LoVo (cell line): ENCODE measurements around the gene PNP.
A peak's percentile ranks its signal among the peaks of the same experiment; 100 is the strongest.
"Not testable (repeated sequence)": the region's sequence is repeated elsewhere in the genome, so short reads cannot be mapped to it uniquely, and the experiment has no call there.

ENCODE experiments used
- DNase-seq: peaks from one replicate; pipeline ENCODE4 v3.0.0-alpha.2; 2016; ENCODE audit warnings: low spot score

Gene PNP

DNA sequence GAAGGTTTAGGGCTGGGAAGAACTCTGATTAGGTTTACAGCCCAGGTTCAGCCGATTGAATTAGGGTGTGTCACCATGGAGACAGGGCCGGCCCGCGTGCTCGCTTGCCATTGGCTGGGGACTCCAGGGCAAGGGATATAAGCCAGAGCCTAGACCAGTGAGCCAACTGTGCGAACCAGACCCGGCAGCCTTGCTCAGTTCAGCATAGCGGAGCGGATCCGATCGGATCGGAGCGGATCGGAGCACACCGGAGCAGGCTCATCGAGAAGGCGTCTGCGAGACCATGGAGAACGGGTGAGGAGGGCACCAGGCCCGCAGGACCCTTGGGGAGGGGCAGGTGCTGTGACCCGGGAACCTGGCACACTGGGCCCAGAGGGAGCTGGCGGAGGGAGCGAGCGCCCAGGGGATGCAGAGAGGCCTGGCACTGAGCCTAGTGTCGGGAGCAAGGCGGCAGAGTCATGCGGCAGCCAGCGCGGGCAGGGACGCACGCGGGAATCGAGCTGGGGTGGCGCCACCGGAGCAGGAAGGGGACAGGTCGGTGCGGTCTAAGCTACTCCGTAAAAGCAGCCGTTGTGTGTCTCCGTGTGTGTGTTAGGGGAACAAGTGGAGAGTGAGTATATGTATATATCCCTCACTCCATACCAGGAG lies at the start of gene PNP:
Gene PNP, plus strand, starts transcription at position 165 of the 648 bp plus-strand sequence. Its CDS starts 119 bp downstream, at position 284.
- peak; percentile 92 for DNase-seq

DNA sequence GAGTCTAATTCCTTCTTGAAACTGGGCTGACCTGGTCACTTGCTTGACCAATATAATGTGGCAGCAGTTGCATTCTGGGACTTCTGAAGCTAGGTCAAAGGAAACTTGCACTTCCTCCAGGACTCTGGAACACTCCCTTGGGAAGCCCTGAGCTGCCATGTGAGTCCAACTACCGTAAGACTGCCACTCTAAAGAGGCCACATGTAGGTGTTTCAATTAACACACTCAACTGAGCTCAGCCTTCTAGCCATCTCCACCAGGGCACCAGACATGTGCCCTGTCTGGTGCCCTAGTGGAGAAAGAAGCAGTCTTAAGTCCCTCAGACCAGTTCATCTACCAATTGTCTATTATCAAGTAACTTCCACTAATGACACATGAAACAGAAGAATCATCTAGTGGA lies 49.8 kb upstream of the PNP start:
- DNase-seq: no peak

DNA sequence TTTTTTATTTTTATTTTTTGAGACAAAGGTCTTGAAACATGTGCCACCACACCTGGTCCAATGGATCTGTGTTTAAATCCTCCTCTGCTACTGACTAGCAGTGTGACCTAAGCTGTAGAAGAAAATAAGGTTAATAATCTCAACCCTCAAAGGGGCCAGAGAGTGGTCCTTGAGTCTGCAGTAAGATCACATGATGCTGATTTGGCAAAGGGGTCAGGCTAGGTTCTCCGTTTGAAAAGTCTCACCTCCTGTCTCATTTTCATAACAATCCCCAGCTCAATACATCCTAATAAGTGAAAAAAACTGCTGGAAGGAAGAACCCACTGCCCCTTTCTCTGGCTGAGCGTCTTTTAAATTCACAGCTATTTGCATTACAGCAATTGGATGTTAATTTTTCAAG lies 47.9 kb upstream of the PNP start:
- no peak for DNase-seq

GRCh38 chr14:20422886-20423285 lies 46.3 kb upstream of the PNP start:
- no peak for DNase-seq

DNA sequence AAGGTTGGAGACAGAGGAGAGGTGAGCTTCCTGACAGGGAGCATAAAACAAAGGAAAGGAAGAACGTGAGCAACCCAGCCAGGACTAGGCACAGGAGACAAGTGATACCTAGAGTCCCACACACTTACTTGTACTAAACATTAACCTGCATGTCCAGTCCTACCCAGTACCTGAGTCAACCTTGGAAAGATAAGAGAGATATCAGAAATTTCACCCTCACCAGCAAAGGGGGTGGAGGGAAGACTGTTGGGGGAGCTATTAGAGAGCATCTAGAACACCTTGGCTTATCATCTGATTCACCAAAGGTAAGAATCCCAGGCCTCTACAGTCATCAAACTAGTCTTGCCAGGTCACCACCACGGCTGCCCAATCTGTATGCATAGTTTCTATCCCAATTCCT lies 44.4 kb upstream of the PNP start:
- DNase-seq: no peak

GRCh38 chr14:20427231-20428009 lies 41.8 kb upstream of the PNP start:
- peak; percentile 60 for DNase-seq

GRCh38 chr14:20428010-20428365 lies 41.2 kb upstream of the PNP start:
- DNase-seq: no peak

- DNase-seq: no peak
Measured at GRCh38 chr14:20428802-20429201, 40.4 kb upstream of the PNP start.

GRCh38 chr14:20429801-20430669 lies 39.2 kb upstream of the PNP start:
- DNase-seq: no peak

DNA sequence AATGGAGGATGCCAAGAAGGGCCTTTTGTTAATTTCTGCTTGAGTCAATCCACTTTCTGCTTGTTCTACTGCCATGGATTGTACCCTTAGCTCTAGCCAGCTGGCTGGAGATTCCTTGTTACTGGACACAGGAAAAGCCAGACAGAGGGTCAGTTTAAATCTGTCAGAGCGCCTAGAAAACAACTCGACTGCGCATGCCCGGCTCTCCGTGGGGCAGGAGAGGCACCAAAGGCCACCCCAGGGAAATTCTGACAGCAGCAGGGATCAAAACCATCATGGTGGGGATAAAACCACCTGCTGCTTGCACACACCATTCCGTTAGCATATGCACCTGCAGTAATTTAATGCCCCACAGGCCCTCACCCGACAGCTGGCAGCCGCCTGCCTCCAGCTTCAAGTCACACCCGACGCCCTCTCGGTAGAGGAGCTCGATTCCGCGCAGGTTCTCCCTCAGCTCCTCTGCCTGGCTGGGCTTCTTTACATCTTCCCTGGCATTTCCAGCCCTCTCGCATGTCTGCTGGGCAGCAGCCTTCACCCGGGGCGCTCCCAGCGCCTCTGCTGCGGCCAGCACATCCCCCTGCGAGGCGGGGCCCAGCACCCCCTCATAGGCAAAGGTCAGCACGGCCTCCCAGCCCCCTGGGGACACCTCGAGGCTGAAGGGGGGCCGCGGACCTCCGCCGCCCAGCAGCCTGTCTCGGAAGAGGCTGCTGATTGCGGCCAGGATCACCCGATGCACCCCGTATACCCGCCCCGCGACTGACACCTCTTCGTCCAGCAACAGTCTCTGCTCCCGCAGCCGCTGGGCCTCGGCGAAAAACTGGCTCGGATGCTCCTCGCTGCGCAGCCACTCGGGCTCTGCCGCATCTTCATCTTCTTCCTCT lies 34.3 kb upstream of the PNP start:
- no peak for DNase-seq

DNA sequence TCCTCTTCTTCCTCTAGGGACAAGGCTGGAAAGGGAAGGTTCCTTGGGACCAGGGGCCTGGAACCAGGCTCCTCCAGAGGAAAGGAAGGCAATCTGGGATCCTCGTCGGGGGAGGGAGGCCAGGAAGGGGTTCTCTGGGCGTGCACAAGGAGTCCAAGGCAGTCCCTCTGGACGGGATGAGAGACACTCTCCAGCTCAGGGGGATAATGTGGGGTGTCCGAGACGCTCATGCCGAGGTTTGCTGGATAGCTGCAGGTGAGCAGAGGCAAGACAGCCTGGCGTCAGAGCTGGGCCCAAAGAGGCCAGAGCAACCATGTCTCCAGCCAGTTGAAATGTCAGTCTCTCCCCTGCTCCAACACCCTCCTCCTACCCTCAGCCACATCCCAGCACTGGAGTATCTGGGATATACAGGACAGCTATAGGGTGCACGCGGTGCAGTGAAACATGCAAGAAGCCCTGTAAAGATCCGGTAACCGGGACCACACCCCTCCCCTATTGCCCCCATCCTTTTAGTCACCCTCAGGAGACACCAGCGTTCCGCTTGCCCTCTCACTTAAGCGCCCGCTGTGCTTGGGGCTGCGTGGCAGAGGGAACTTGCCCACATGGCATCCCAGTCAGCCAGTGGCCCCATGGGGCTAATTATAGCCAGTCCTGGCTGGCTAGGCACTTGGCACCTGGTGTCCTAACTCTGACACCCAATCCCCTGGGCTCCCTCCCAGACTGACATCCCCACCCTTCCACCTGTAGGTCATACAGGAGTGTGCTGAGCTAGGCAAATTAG lies 33.4 kb upstream of the PNP start, which contains the start of gene KLHL33:
Gene KLHL33, minus strand, starts transcription at position 585 of the 781 bp plus-strand sequence. Its CDS starts 355 bp downstream, at position 230.
- no peak for DNase-seq

DNA sequence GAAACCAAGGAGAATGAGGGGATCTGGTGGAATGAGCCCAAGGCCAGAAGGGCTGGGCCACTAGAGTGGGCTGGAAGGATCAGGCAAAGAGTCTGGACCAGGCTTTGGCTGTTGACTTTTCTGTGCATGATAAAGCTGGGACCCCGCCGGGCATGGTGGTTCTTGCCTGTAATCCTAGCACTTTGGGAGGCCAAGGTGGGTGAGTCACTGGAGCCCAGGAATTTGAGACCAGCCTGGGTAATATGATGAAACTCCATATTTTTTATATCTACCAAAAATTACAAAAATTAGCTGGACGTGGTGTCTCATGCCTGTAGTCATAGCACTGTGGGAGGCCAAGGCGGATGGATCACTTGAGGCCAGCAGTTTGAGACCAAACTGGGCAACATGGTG lies 32.8 kb upstream of the PNP start:
- no peak for DNase-seq

GRCh38 chr14:20438664-20439063 lies 30.5 kb upstream of the PNP start:
- DNase-seq: no peak

GRCh38 chr14:20440465-20440864 lies 28.7 kb upstream of the PNP start:
- no peak for DNase-seq

- no peak for DNase-seq
Measured at GRCh38 chr14:20440882-20441281, 28.3 kb upstream of the PNP start.

DNA sequence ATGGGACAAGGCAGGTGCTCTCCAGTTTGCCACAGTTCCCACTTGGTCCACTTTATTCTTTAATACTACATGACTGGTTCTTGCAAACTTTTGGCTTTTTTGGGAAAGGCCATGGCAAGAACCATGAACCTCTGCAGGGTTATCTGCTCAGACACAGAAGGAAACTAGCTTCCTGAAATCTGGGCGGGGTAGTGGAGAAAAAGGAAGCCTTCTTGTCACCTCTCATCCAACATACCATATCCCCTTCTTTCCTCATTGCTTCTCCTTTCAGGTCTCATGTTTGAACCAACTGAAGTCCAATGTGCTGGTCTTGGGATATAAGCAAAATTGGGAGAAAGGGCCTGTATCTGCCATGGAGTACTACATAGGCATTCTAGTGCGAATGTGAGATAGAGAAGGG lies 27.7 kb upstream of the PNP start:
- no peak for DNase-seq

DNA sequence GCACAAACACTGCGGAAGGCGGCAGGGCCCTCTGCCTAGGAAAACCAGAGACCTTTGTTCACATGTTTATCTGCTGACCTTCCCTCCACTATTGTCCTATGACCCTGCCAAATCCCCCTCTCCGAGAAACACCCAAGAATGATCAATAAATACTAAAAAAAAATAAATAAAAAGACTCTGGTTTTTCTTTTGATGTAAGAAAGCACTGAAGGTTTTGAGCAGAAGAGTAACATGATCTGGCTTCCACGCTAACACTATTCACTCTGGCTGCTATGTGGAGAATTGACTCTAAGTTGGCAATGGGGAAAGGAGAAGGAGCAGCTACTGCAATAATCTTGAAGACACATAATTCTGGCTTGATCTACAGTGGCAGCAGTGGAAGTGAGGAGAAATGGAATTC lies 25.6 kb upstream of the PNP start:
- not testable (repeated sequence) for DNase-seq

- DNase-seq: no peak
Measured at GRCh38 chr14:20446889-20447288, 22.3 kb upstream of the PNP start.

DNA sequence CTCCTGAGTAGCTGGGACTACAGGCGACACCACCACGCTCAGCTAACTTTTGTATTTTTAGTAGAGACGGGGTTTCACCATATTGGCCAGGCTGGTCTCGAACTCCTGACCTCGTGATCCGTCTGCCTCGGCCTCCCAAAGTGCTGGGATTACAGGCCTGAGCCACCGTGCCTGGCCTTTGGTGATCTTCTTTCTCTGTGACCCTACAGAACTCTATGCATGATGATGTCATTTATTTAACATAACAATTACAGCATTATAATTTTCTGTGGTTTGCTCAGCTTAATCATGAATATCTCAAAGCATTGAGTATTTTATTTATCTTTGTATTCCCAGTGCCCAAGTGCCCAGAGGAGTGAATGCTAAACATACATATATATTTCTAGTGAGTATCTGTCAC lies 16.4 kb upstream of the PNP start:
- not testable (repeated sequence) for DNase-seq

GRCh38 chr14:20454516-20455354 lies 14.5 kb upstream of the PNP start, which contains the start of the genes APEX1 and OSGEP:
Gene APEX1, plus strand, starts transcription at chr14:20455226. Its CDS starts 420 bp downstream, at chr14:20455646.
Gene OSGEP, minus strand, starts transcription at chr14:20454812. Its CDS starts 129 bp downstream, at chr14:20454683.
- DNase-seq: peak; percentile 99
